Fibroblast of lung (primary cell): ENCODE results near the gene EPS8L1. TPM values are rescaled to one million over a fixed set of nuclear protein-coding genes. Genes with fewer than 3 reads are reported as not detected.
"Not testable (repeated sequence)": the region's sequence is repeated elsewhere in the genome, so short reads cannot be mapped to it uniquely, and the experiment has no call there.

Experiments used
- DNase-seq, 2 donors: peaks; one replicate each; pipeline versions ENCODE4 v3.0.0 to v3.0.0-alpha.2; 2010; ENCODE audit warnings: low read depth in 2 of 2
- H2AFZ ChIP-seq: 2 replicates; pipeline ENCODE4 v1.5.1; 2012; ENCODE audit warnings: low read length, control low read depth, inconsistent platforms
- H3K27ac ChIP-seq: 2 replicates; pipeline ENCODE4 v1.5.1; 2011; ENCODE audit warnings: low read length, control low read depth; ENCODE audit not compliant: insufficient read depth
- H3K27me3 ChIP-seq: 2 replicates; pipeline ENCODE4 v1.5.1; 2011; ENCODE audit warnings: mild to moderate bottlenecking, low read length; ENCODE audit not compliant: control insufficient read depth, insufficient read depth
- H3K36me3 ChIP-seq: 2 replicates; pipeline ENCODE4 v1.5.1; 2011; ENCODE audit warnings: low read length; ENCODE audit not compliant: control insufficient read depth, insufficient read depth
- H3K4me1 ChIP-seq: 2 replicates; pipeline ENCODE4 v1.5.1; 2011; ENCODE audit warnings: low read length; ENCODE audit not compliant: control insufficient read depth, insufficient read depth; ENCODE audit errors: extremely low read depth
- H3K4me2 ChIP-seq: 2 replicates; pipeline ENCODE4 v1.5.1; 2011; ENCODE audit warnings: low read length, control low read depth; ENCODE audit not compliant: insufficient read depth; ENCODE audit errors: extremely low read depth
- H3K4me3 ChIP-seq, 4 experiments: fragments of 200-600 bp in 1 of 4; sonication (generic) in 1 of 4; replicated peaks in 1 of 4; 2 replicates each; pipeline ENCODE4 v1.5.1; 2011 to 2016; ENCODE audit warnings: low read length in 4 of 4, low read depth in 3 of 4, mild to moderate bottlenecking in 3 of 4, control low read depth in 2 of 4, inconsistent platforms in 1 of 4, mixed read lengths in 1 of 4; ENCODE audit not compliant: insufficient read depth in 1 of 4; ENCODE audit errors: control extremely low read depth in 1 of 4
- H3K79me2 ChIP-seq: 2 replicates; pipeline ENCODE4 v1.5.1; 2012; ENCODE audit warnings: mild to moderate bottlenecking, low read length, inconsistent platforms; ENCODE audit not compliant: control insufficient read depth, insufficient read depth
- H3K9ac ChIP-seq: 2 replicates; pipeline ENCODE4 v1.5.1; 2011; ENCODE audit warnings: mild to moderate bottlenecking, low read length, control low read depth; ENCODE audit not compliant: insufficient read depth
- H3K9me3 ChIP-seq: 2 replicates; pipeline ENCODE4 v1.5.1; 2012; ENCODE audit warnings: low read depth, low read length; ENCODE audit not compliant: control insufficient read depth, insufficient read depth
- H4K20me1 ChIP-seq: 2 replicates; pipeline ENCODE4 v1.5.1; 2011; ENCODE audit warnings: low read length; ENCODE audit not compliant: control insufficient read depth, insufficient read depth; ENCODE audit errors: extremely low read depth
- CTCF ChIP-seq, 2 donors: IDR thresholded peaks in 1 of 2; conservative IDR thresholded peaks in 1 of 2; 1 replicate in 1 of 2; 2 replicates in 1 of 2; pipeline ENCODE4 v1.5.1; 2011 to 2012; ENCODE audit warnings: low read length in 2 of 2, control low read depth in 1 of 2, inconsistent platforms in 1 of 2, low read depth in 1 of 2, mild to moderate bottlenecking in 1 of 2
- EZH2 ChIP-seq: IDR thresholded peaks from 2 replicates; pipeline ENCODE4 v1.5.1; 2012; ENCODE audit warnings: low read length, control low read depth, mild to moderate bottlenecking; ENCODE audit errors: missing control alignments
- polyA plus RNA-seq, 2 donors: library from polyadenylated mRNA; depleted of rRNA in 1 of 2; stranded (reverse) in 1 of 2; unstranded in 1 of 2; fragments of >200 nt; gene quantifications; 2 replicates each; pipeline ENCODE4 v1.2.1, GENCODE V29; 2011 to 2012; ENCODE audit warnings: missing spikeins in 1 of 2
- total RNA-seq: library from RNA; depleted of rRNA; stranded (reverse); fragments of >200 nt; gene quantifications from 2 replicates; pipeline ENCODE4 v1.2.1, GENCODE V29; 2014

The EPS8L1 gene
- total and polyA plus RNA-seq, 2 donors (not counting 1 experiment from before 2014, with no cell fraction given), result 0.17 to 1.9 TPM

DNA sequence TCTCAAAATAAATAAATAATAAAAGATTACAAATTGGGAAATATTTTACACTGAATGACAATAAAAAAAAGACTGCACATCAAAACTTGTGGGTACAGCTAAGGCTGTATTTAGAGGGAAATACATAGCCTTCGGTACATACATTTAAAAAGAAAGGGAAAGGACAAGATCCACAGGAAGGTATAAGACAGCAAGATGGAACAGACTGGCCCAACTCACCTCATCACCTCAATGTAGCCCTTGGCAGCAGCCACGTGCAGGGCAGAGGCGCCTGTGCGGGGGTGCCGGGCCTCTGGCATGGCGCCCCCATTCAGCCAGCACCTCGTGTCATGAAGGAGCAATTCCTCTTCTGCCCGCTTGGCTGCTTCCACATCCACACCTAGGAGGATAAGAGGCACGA is 27.5 kb downstream of the EPS8L1 start:
- peaks cover 7% of the 10 kb centered on the region for H3K79me2 ChIP-seq
- no peak overlapping the region for H3K4me2 ChIP-seq
- no peaks in the 10 kb centered on the region for H3K9me3 ChIP-seq
- no peak overlapping the region for H3K27ac ChIP-seq
- no peak overlapping the region for H3K9ac ChIP-seq
- no peak overlapping the region for H3K4me3 ChIP-seq
- H3K36me3 ChIP-seq, result peaks cover 9% of the 10 kb centered on the region
- DNase-seq, result no peak
- H2AFZ ChIP-seq, result no peak overlapping the region
- TF ChIP-seq EZH2, result no peak
- TF ChIP-seq CTCF (conservative IDR thresholded peaks at IDR 0.05 in 1 of 2, IDR thresholded peaks at IDR 0.05 in 1 of 2; ENCODE audit: low read depth in 1 of 2, low read length in 2 of 2), result no peak
- H3K4me1 ChIP-seq, result peaks cover 4% of the 10 kb centered on the region
- peaks cover 1% of the 10 kb centered on the region for H4K20me1 ChIP-seq
- H3K27me3 ChIP-seq, result no peaks in the 10 kb centered on the region

- Histone ChIP-seq H2AFZ (no peak overlapping the region), H3K4me3 (no peak overlapping the region), H3K4me1 (no peaks in the 10 kb centered on the region), H3K9me3 (no peaks in the 10 kb centered on the region), H4K20me1 (no peaks in the 10 kb centered on the region), H3K27me3 (no peaks in the 10 kb centered on the region), H3K4me2 (no peak overlapping the region), H3K79me2 (peaks cover 16% of the 10 kb centered on the region), H3K27ac (no peak overlapping the region), H3K36me3 (peaks cover 11% of the 10 kb centered on the region), H3K9ac (no peak overlapping the region)
- TF ChIP-seq CTCF (conservative IDR thresholded peaks at IDR 0.05 in 1 of 2, IDR thresholded peaks at IDR 0.05 in 1 of 2; ENCODE audit: low read depth in 1 of 2, low read length in 2 of 2) (no peak), EZH2 (no peak)
- DNase-seq, result no peak
Observed at GRCh38 chr19:55105237-55105636, 29.6 kb downstream of the EPS8L1 start.

GRCh38 chr19:55106591-55106990 is 30.9 kb downstream of the EPS8L1 start:
- no peaks in the 10 kb centered on the region for H3K27me3 ChIP-seq
- H4K20me1 ChIP-seq, result no peaks in the 10 kb centered on the region
- H3K4me1 ChIP-seq, result no peaks in the 10 kb centered on the region
- no peaks in the 10 kb centered on the region for H3K9me3 ChIP-seq
- no peak overlapping the region for H3K9ac ChIP-seq
- no peak for DNase-seq
- H3K4me2 ChIP-seq, result no peak overlapping the region
- no peak overlapping the region for H2AFZ ChIP-seq
- TF ChIP-seq CTCF (conservative IDR thresholded peaks at IDR 0.05 in 1 of 2, IDR thresholded peaks at IDR 0.05 in 1 of 2; ENCODE audit: low read depth in 1 of 2, low read length in 2 of 2) (no peak), EZH2 (no peak)
- H3K27ac ChIP-seq, result no peak overlapping the region
- peaks cover 13% of the 10 kb centered on the region for H3K36me3 ChIP-seq
- H3K4me3 ChIP-seq, result no peak overlapping the region
- H3K79me2 ChIP-seq, result peaks cover 21% of the 10 kb centered on the region

GRCh38 chr19:55107252-55107651 is 31.6 kb downstream of the EPS8L1 start:
- not testable (repeated sequence) for DNase-seq, H2AFZ ChIP-seq, H3K27ac ChIP-seq, H3K9ac ChIP-seq, H4K20me1 ChIP-seq, H3K4me2 ChIP-seq, H3K9me3 ChIP-seq, H3K4me1 ChIP-seq, H3K4me3 ChIP-seq, H3K27me3 ChIP-seq
- H3K36me3 ChIP-seq, result peaks cover 13% of the 10 kb centered on the region
- H3K79me2 ChIP-seq, result peaks cover 26% of the 10 kb centered on the region
